CD14-positive monocyte (primary cell): Measurements from ENCODE around the gene GRK1. TPM values are rescaled to one million over a fixed set of nuclear protein-coding genes. Genes with fewer than 3 reads are reported as not detected.

ENCODE experiments used
- DNase-seq, 3 donors: peaks; one replicate each; pipeline ENCODE4 v3.0.0-alpha.2; 2011 to 2022
- H2AFZ ChIP-seq: 2 replicates; pipeline ENCODE4 v1.6.0; 2012; ENCODE audit warnings: mild to moderate bottlenecking, low read depth, low read length, inconsistent platforms; ENCODE audit not compliant: insufficient read depth, poor library complexity, severe bottlenecking
- H3K27ac ChIP-seq, 2 donors: 1 replicate in 1 of 2; 2 replicates in 1 of 2; pipeline ENCODE4 v1.5.1; 2012 to 2013; ENCODE audit warnings: low read length in 2 of 2, control low read depth in 1 of 2, inconsistent platforms in 1 of 2, low read depth in 1 of 2, mild to moderate bottlenecking in 1 of 2
- H3K27me3 ChIP-seq, 2 donors: one replicate each; pipeline versions ENCODE4 v1.6.0 to v1.6.1; 2011 to 2013; ENCODE audit warnings: low read length in 2 of 2; ENCODE audit not compliant: control insufficient read depth in 2 of 2, insufficient read depth in 2 of 2
- H3K36me3 ChIP-seq, 2 donors: replicated peaks in 1 of 2; 1 replicate in 1 of 2; 2 replicates in 1 of 2; pipeline versions ENCODE4 v1.5.1 to v1.6.1; 2012 to 2013; ENCODE audit warnings: low read length in 2 of 2, control low read depth in 1 of 2, inconsistent platforms in 1 of 2, mild to moderate bottlenecking in 1 of 2; ENCODE audit not compliant: insufficient read depth in 2 of 2, control insufficient read depth in 1 of 2
- H3K4me1 ChIP-seq, 2 donors: 1 replicate in 1 of 2; 2 replicates in 1 of 2; pipeline versions ENCODE4 v1.5.1 to v1.6.1; 2012 to 2013; ENCODE audit warnings: low read length in 2 of 2, control low read depth in 1 of 2, inconsistent platforms in 1 of 2, mild to moderate bottlenecking in 1 of 2, moderate library complexity in 1 of 2; ENCODE audit not compliant: insufficient read depth in 2 of 2, control insufficient read depth in 1 of 2
- H3K4me2 ChIP-seq: replicated peaks from 2 replicates; pipeline ENCODE3; 2012; ENCODE audit warnings: low read length, moderate library complexity, mild to moderate bottlenecking; ENCODE audit not compliant: poor library complexity, severe bottlenecking; ENCODE audit errors: extremely low read depth
- H3K4me3 ChIP-seq, 3 experiments: fragments of 200-600 bp in 1 of 3; sonication (generic) in 1 of 3; replicated peaks in 1 of 3; 1 replicate in 2 of 3; 2 replicates in 1 of 3; pipeline ENCODE4 v1.5.1; 2011 to 2013; ENCODE audit warnings: low read length in 3 of 3, mild to moderate bottlenecking in 3 of 3, control low read depth in 2 of 3, low read depth in 2 of 3, inconsistent platforms in 1 of 3, moderate library complexity in 1 of 3
- H3K79me2 ChIP-seq: 2 replicates; pipeline ENCODE4 v1.6.0; 2012; ENCODE audit warnings: mild to moderate bottlenecking, control low read depth, inconsistent platforms, low read length, moderate library complexity; ENCODE audit not compliant: insufficient read depth
- H3K9ac ChIP-seq: 2 replicates; pipeline ENCODE4 v1.6.0; 2017; ENCODE audit warnings: low read length, mild to moderate bottlenecking; ENCODE audit not compliant: insufficient read depth, poor library complexity, severe bottlenecking
- H3K9me3 ChIP-seq, 2 donors: replicated peaks in 1 of 2; 1 replicate in 1 of 2; 2 replicates in 1 of 2; pipeline versions ENCODE4 v1.5.1 to v1.6.1; 2012 to 2013; ENCODE audit warnings: low read length in 2 of 2, control low read depth in 1 of 2; ENCODE audit not compliant: control insufficient read depth in 1 of 2, insufficient read depth in 1 of 2
- H4K20me1 ChIP-seq: 2 replicates; pipeline ENCODE4 v1.6.0; 2012; ENCODE audit warnings: mild to moderate bottlenecking, low read length, control low read depth, moderate library complexity; ENCODE audit not compliant: insufficient read depth
- H3K27ac Mint-ChIP-seq, 7 donors: one replicate each; pipeline ENCODE4 v1.8.0; 2020; ENCODE audit warnings: mild to moderate bottlenecking in 7 of 7, mixed read lengths in 7 of 7, moderate library complexity in 6 of 7, inconsistent platforms in 2 of 7
- H3K27me3 Mint-ChIP-seq, 3 donors: one replicate each; pipeline ENCODE4 v1.8.0; 2021 to 2022; ENCODE audit warnings: low read depth in 3 of 3, mild to moderate bottlenecking in 3 of 3, mixed read lengths in 3 of 3, moderate library complexity in 3 of 3, inconsistent platforms in 1 of 3
- H3K36me3 Mint-ChIP-seq, 2 donors: one replicate each; pipeline ENCODE4 v1.8.0; 2020; ENCODE audit warnings: mixed read lengths in 2 of 2, inconsistent platforms in 1 of 2, mild to moderate bottlenecking in 1 of 2
- H3K4me1 Mint-ChIP-seq: one replicate; pipeline ENCODE4 v1.8.0; 2020; ENCODE audit warnings: mild to moderate bottlenecking, mixed read lengths
- H3K4me3 Mint-ChIP-seq, 2 donors: one replicate each; pipeline ENCODE4 v1.8.0; 2020; ENCODE audit warnings: mild to moderate bottlenecking in 2 of 2, mixed read lengths in 2 of 2, moderate library complexity in 1 of 2
- H3K9me3 Mint-ChIP-seq, 7 donors: one replicate each; pipeline ENCODE4 v1.8.0; 2020 to 2022; ENCODE audit warnings: mixed read lengths in 7 of 7, mild to moderate bottlenecking in 6 of 7, moderate library complexity in 6 of 7, inconsistent platforms in 2 of 7
- WGBS: methylation state at CpG from one replicate; pipeline ENCODE4 v1.1.5; 2013; ENCODE audit warnings: missing lambda C conversion rate; ENCODE audit not compliant: insufficient coverage; 5-methylcytosine and 5-hydroxymethylcytosine counted together
- intact Hi-C, 2 donors: fragments of 100-400 bp; cut with micrococcal nuclease; formaldehyde crosslinking; loops; one replicate each; pipeline versions ENCODE4 v1.15.0 to v1.15.1; 2023
- polyA plus RNA-seq, 3 donors: library from polyadenylated mRNA; depleted of rRNA in 1 of 3; unstranded in 2 of 3; stranded (reverse) in 1 of 3; fragments of 300-500 nt in 2 of 3; fragments of >200 nt in 1 of 3; fragmentation: Illumina TruSeq in 2 of 3; gene quantifications; 1 replicate in 2 of 3; 2 replicates in 1 of 3; pipeline ENCODE4 v1.2.3, GENCODE V29; 2012 to 2021
- TF ChIP-seq, protein P1 (sequence below): fragments of 200-600 bp; IDR thresholded peaks from one replicate; pipeline ENCODE4 v1.8.0; 2022; ENCODE audit warnings: antibody characterized with exemption, mild to moderate bottlenecking

Gene GRK1
- polyA plus RNA-seq, 3 donors: not detected

DNA sequence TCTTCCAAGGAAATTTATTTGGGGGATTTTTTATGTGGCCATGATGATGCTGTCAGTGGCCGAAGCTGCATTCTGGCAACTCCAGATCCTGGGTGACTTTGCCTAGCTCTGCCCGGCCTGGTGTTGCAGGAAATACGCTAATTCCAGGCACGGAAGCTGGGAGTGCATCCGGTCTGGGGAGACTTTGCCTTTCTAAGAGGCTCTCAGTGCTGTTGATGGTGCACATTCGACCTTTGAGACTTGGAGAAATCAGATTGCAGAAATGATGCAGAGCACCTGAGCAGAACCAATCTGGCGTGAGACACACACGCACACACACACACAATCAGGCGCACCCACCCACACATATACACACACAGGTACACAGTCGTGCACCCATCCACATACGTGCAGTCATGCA, 86.2 kb downstream of the GRK1 start:
- peaks cover 2 to 21% (median 13%) of the 10 kb centered on the region in 3 donors for H3K27me3 Mint-ChIP-seq
- H3K4me1 Mint-ChIP-seq: peaks cover 12% of the 10 kb centered on the region
- DNase-seq: no peak
- H3K4me2 ChIP-seq: no peak overlapping the region
- peaks cover 7 to 14% of the 10 kb centered on the region in 2 donors for H3K4me1 ChIP-seq
- H3K4me3 Mint-ChIP-seq: no peak overlapping the region
- H2AFZ ChIP-seq: no peak overlapping the region
- 84% methylated on average over 9 of the region's 11 CpGs for WGBS
- H3K27me3 ChIP-seq: no peaks in the 10 kb centered on the region
- intact Hi-C loops: no loop called here
- no peak overlapping the region for H3K4me3 ChIP-seq
- TF ChIP-seq, protein P1, sequence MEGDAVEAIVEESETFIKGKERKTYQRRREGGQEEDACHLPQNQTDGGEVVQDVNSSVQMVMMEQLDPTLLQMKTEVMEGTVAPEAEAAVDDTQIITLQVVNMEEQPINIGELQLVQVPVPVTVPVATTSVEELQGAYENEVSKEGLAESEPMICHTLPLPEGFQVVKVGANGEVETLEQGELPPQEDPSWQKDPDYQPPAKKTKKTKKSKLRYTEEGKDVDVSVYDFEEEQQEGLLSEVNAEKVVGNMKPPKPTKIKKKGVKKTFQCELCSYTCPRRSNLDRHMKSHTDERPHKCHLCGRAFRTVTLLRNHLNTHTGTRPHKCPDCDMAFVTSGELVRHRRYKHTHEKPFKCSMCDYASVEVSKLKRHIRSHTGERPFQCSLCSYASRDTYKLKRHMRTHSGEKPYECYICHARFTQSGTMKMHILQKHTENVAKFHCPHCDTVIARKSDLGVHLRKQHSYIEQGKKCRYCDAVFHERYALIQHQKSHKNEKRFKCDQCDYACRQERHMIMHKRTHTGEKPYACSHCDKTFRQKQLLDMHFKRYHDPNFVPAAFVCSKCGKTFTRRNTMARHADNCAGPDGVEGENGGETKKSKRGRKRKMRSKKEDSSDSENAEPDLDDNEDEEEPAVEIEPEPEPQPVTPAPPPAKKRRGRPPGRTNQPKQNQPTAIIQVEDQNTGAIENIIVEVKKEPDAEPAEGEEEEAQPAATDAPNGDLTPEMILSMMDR: no peak
- H3K9ac ChIP-seq: no peak overlapping the region
- H3K36me3 ChIP-seq: no peaks in the 10 kb centered on the region
- H3K36me3 Mint-ChIP-seq: peaks cover 0 to 1% of the 10 kb centered on the region in 2 donors
- no peak overlapping the region for H3K27ac Mint-ChIP-seq
- H3K9me3 Mint-ChIP-seq: peaks cover 0 to 17% (median 9%) of the 10 kb centered on the region in 7 donors
- peaks cover 8 to 18% of the 10 kb centered on the region in 2 donors for H3K9me3 ChIP-seq
- no peaks in the 10 kb centered on the region for H4K20me1 ChIP-seq
- H3K27ac ChIP-seq: no peak overlapping the region
- no peaks in the 10 kb centered on the region for H3K79me2 ChIP-seq

DNA sequence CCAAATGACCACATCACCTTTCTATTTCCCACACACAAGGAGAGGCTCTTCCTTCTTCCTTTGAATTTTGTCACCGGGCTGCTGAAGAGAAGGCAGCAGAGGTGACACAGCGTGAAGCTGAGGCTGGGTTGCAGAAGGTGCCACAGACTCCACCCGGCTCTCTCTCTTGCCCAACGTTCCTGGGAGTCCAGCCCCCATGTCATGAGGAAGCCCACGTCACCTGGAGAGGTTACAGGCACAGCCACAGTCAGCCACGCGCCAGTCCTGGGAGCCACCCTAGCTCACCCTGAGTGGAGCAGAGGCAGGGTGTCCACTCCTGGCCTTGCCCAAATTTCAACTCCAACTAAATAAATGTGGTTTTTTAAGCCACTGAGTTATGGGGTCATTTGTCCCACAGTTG, 87.2 kb downstream of the GRK1 start:
- no peaks in the 10 kb centered on the region for H3K27me3 ChIP-seq
- intact Hi-C loops: no loop called here
- Mint-ChIP-seq H3K4me3 (peak overlapping the region in 1 of 2 donors; percentile 32), H3K9me3 (peaks cover 0 to 17% (median 9%) of the 10 kb centered on the region in 7 donors), H3K27ac (no peak overlapping the region), H3K36me3 (peaks cover 0 to 1% of the 10 kb centered on the region in 2 donors), H3K4me1 (peaks cover 16% of the 10 kb centered on the region), H3K27me3 (peaks cover 2 to 22% (median 13%) of the 10 kb centered on the region in 3 donors)
- no peaks in the 10 kb centered on the region for H3K79me2 ChIP-seq
- H2AFZ ChIP-seq: no peak overlapping the region
- TF ChIP-seq, protein P1: no peak
- H3K4me2 ChIP-seq: no peak overlapping the region
- H3K36me3 ChIP-seq: no peaks in the 10 kb centered on the region
- no peak overlapping the region for H3K4me3 ChIP-seq
- DNase-seq: no peak
- H3K4me1 ChIP-seq: peaks cover 14 to 24% of the 10 kb centered on the region in 2 donors
- WGBS: 71% methylated on average over 4 of the region's 7 CpGs
- no peak overlapping the region for H3K27ac ChIP-seq
- peaks cover 8 to 18% of the 10 kb centered on the region in 2 donors for H3K9me3 ChIP-seq
- no peak overlapping the region for H3K9ac ChIP-seq
- no peaks in the 10 kb centered on the region for H4K20me1 ChIP-seq
